NCI-H446 treated with DMSO at 0.1 percent for 48 hours (cell line): ENCODE results near the gene MYBL2.

Experiments used
- DNase-seq: peaks from one replicate; lab custom pipeline; 2025; lab: John Stamatoyannopoulos, UW

Gene MYBL2

DNA sequence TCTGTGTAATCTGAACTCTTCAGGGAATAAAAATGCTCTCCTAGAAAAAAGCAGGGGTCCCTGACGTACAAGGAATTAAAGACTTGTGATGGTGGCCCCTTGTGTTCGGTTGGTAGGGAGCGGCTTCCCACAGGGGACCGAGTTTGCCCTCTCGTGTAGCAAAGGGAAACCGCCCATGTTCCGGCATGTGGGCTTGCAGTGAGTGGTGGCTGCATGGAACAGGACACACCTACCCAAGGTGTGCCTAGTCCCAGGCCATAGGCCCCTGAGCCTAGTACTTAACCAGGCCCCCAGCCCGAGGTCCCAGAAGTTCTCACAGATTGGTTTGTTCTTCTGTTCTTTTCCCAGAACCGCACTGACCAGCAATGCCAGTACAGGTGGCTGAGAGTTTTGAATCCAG, 15.5 kb downstream of the MYBL2 start:
- no peak for DNase-seq

DNA sequence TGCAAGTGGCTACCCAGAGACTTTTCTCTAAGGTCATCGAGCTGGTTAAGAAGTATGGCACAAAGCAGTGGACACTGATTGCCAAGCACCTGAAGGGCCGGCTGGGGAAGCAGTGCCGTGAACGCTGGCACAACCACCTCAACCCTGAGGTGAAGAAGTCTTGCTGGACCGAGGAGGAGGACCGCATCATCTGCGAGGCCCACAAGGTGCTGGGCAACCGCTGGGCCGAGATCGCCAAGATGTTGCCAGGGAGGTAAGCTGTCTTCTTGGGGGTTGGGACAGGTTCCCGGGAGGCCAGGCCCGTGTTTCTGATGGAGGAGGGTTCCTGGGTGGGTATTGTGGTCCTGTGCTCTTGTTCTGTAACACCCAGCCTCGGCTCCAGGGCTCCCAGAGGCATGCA, 19.9 kb downstream of the MYBL2 start:
- no peak for DNase-seq

DNA sequence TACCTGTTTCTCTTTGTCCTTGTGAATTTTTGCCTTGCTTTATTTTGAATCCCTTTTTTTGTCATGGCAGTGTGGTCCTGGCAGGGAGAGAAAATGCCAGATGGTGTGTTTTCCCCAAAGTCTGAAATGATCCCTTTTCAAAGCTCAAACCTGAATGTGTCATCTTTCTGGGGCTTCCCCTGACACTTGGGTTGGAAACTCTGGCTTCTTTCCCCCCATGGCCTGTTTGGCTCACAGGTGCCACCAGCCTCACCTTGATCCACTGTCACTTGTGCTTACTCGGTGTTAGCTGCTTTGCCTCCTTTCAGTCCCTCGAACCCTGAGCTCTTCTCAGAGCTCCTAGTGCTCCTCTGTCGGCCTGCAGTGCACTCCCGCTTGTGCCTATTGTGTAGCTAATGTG, 22.3 kb downstream of the MYBL2 start:
- no peak for DNase-seq

DNA sequence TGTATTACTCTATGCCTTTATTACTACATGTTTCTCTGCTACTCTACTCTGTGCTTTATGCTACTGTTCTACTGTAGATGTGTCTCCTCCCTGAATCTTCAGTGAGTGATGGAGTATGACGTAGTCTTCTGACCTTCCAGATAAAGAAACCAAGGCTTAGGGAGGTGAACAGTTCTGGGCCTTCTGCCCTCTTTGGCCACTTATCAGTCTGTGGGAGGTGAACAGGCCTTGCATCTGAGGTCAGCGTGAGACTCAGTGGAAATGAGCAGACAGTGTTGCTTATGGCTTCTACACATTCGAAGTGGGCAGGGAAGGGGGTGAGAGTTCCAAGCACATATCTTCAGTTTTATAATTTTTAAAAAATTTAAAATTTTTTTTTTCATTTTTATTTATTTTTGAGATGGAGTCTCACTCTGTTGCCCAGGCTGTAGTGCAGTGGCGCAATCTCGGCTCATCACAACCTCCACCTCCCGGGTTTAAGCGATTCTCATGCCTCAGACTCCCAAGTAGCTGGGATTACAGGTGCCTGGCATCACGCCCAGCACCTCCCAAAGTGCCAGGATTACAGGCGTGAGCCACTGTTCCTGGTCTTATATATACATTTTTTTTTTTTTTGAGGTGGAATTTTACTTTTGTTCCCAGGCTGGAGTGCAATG, 24.2 kb downstream of the MYBL2 start:
- no peak for DNase-seq

DNA sequence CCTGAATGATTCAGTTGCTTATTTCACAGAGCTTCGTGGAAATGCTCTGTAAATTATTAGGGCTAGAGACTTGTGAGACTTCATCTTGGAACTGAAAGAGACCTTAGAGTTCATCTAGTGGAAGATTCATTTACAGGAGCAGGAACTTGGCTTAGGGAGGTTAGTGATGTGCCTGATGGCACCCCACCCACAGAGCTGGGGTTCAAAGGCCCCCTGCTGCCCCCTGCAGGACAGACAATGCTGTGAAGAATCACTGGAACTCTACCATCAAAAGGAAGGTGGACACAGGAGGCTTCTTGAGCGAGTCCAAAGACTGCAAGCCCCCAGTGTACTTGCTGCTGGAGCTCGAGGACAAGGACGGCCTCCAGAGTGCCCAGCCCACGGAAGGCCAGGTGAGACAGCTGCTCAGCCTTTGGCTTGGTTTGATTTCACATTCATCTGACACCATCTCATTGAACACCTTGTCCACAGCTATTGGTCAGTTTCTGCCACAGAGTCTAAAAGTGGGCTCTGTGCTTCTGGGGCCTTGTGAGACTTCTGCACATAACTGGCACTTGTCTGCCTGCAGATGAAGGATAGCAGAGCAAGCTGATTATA, 25.1 kb downstream of the MYBL2 start:
- DNase-seq, result no peak

DNA sequence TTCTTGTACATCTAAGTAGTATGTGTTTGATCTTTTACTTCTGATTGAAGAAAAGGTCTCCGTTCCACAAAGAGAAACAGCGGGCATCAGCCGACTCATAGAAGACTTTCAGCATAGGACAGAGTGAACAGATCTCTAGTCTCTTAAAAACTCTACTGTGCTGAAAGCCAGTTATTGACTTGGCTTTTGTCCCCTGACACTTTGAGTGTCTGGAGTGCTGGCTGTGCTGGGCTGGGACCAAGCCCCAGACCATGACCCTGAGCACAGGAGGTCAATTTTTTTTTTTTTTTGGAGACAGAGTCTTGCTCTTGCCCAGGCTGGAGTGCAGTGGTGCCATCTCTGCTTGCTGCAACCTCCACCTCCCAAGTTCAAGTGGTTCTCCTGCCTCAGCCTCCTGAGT, 27.8 kb downstream of the MYBL2 start:
- no peak for DNase-seq

DNA sequence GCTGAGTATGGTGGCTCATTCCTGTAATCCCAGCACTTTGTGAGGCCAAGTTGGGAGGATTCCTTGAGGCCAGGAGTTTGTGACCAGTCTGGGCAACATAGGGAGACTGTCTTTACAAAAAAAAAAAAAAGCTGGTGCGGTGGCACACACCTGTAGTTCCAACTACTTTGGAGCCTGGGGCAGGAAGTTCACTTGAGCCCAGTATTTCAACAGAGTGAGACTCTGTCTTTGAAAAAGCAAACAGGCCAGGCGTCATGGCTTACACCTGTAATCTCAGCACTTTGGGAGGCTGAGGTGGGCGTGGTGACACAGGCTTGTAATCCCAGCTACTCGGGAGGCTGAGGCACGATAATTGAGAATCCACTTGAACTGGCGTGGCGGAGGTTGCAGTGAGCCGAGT, 28.7 kb downstream of the MYBL2 start:
- no peak for DNase-seq

DNA sequence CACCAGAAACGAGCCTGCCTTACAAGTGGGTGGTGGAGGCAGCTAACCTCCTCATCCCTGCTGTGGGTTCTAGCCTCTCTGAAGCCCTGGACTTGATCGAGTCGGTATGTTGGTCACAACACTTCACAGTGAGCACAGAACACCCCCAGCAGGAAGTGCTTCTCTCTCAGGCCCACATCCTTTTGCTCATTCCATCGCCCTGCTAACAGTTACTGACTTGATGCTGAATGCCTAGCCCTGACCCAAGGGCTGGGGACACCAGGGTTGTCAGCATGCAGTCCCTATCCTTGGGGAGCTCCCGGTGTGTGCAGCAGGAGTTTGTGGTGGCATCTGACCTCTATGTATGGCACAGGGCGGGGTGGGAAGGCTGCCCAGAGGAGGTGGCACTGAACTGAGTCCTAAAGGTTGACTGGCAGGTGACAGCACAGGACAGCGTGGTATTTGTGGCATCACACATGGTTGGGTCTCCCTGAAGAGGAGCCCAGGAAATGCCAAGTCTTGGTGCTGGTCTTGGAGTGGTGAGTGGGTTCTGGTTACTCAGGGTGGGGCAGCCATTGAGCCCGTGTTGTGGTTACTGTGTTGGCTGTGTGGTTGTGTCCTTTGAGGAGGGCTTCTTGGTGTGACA, 33.1 kb downstream of the MYBL2 start:
- DNase-seq, result no peak

DNA sequence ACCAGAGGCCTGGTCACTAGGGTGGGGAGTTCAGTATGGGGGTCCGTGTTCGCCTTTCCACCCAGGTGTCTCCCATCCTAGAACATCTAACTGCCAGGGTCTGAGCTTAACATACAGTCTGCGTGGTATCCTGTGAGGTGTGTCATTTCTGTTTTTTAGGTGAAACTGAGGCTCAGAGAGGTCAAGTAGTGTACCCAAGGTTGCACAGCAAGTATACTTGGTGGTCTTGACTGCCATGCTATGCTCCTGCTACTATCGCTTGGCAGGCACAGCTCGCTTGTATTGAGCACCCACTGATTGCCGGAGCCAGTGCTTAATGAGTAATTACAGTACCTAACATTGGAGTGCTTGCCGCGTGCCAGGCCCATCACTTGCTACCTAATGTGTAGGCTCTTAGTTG, 33.7 kb downstream of the MYBL2 start:
- no peak for DNase-seq

DNA sequence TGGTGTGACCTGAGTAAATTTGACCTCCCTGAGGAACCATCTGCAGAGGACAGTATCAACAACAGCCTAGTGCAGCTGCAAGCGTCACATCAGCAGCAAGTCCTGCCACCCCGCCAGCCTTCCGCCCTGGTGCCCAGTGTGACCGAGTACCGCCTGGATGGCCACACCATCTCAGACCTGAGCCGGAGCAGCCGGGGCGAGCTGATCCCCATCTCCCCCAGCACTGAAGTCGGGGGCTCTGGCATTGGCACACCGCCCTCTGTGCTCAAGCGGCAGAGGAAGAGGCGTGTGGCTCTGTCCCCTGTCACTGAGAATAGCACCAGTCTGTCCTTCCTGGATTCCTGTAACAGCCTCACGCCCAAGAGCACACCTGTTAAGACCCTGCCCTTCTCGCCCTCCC, 35.6 kb downstream of the MYBL2 start:
- DNase-seq, result no peak

DNA sequence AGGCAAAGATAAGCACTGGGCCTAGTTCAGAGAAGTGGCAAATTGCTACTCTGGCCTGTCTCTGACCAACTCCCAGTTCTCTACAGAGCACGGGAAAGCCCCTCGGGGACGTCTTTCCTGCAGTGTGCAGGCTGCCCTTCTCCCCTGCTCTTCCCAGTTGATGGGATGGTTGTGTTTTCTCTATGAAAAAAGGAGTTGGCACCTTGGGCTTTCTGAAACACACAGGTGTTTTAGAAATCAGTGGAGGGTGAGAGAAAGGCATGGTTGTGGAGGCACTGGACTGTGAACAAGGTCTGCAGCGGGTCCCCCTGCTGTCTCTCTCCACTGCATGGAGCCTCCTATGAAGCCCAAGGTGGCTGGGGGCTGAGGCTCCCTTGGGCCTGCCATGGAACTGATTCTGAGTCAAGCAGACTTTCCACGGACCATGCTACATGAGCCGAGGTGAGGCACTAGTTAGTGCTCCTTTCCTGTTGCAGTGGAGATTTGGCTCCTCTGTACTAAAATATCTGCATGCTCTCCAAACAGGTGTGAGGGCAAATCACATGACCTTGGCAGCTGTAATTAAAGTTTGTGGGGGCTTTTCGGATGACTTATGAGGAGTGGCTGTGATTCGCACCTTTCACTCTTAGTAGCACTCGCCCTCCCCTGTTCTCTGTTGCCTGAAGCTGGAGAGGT, 43.6 kb downstream of the MYBL2 start:
- DNase-seq, result no peak

DNA sequence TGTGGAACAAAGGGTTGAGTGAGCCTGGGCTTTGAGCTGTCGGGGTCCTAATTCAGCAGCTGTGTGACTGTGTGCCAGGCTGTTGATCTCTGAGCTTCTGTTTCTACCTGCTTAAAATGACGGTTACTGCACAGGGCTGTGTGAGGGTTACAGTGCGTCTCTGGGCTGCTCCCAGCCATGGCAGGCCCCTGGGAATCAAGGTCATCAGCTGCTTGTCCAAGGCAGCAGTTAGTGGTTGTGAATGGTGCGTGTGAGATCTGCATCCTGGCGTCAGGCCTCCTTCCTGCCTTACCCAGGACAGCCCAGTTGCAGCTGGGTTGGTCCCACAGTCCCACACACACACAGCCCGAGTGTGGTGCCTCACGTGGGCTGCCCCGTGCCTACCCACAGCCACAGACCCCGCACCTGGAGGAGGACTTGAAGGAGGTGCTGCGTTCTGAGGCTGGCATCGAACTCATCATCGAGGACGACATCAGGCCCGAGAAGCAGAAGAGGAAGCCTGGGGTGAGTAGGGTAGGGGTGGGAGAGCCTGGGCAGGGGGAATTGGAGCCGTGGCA, 44.3 kb downstream of the MYBL2 start:
- no peak for DNase-seq

DNA sequence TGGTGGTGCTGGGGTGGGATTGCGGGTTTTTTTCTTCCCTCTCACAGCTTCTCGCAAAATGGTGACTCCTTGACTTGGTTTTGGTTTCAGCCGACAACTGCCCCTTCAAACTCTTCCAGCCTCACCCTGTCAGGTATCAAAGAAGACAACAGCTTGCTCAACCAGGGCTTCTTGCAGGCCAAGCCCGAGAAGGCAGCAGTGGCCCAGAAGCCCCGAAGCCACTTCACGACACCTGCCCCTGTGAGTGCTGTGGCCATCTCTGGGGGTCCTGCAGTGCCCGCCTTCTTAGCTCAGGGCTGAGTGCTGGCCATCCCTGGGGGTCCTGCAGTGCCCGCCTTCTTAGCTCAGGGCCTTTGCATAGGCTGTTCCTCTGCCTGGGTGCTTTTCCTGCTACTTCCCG, 48.1 kb downstream of the MYBL2 start:
- no peak for DNase-seq

DNA sequence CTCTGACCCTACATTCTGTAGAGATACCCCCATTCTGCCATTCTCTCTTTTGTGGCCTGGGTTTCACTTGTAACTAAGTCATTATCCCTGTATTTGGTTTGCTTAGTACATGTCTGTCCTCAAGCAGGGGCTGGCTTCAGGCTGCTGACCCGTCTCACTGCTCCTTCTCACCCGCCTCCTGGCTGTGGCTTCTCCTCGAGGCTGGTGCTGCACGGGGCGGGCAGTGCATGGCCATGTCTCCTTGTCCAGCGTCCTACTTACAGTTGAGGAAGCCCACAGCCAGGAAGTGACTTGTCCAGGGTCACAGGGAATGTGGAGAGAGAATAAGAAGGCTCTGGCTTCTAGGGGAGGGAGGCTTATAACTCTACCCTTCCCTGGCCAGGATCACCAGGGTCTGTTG, 48.6 kb downstream of the MYBL2 start:
- no peak for DNase-seq

DNA sequence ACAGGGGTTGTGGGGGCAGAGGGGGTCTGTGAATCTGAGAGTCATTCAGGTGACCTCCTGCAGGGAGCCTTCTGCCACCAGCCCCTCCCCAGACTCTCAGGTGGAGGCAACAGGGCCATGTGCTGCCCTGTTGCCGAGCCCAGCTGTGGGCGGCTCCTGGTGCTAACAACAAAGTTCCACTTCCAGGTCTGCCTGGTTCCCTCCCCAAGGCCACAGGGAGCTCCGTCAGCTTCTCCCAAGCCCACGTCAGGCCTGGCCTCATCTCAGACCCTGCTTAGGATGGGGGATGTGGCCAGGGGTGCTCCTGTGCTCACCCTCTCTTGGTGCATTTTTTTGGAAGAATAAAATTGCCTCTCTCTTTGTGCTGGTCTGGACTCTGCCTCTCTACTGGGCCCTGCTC, 49.2 kb downstream of the MYBL2 start:
- no peak for DNase-seq

DNA sequence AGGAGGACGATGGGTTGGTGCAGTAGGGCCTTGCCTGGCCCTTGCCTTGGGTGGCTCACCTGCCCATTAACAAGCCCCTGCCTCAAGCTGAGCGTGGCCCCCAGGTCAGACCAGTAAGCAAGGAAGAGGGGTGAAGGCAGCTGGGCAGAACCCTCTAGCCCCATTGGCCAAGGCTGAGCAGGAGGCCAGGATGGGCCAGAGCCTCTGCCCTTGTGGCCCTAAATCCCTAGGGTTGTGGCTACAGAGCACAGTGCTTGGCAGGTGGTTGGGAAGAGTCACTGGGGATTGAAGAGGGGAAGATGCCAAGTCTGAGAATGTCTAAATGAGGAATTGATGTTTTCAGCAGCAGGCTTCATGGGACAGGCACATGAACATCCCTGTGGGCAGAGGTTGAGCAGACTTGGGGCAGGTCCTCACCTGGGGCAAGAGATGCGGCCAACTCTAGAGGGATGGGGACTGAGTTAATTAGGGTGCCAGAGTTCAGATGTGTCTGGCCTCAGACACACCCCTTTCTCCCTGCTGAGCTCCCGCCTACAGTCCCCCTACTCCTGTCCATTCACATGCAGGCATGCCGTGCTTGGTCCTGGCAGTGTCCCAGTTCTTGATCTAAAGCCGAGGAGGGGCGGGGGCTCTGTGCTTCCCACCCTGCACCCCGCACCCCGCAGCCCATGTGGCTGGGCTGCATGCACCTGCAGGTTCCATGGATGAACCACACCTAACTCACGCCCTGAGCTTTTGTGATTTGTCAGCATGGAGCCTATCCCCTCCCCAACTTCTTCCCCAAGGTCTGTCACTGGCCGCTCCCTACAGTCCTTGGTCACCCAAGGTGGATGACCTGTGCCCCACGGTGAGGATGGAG, 50.1 kb downstream of the MYBL2 start:
- DNase-seq, result no peak

DNA sequence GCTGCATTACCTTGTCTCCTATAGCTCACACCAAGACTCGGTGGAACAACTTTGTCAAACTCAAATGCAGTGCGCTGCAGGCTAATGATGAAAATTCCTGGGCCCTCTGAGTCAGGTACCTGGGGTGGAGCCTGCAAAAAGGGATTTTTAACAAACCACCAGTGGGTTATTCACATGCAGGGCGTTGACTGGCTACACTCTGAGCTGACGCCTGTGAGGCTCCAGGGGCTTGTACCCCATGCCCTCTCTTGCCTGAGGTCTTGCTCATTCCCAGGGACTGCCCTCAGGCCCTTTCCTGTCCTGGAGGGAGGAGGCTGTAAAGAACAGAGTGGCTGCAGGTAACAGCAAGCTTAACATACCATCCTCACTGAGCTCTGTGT, 50.7 kb downstream of the MYBL2 start:
- no peak for DNase-seq

DNA sequence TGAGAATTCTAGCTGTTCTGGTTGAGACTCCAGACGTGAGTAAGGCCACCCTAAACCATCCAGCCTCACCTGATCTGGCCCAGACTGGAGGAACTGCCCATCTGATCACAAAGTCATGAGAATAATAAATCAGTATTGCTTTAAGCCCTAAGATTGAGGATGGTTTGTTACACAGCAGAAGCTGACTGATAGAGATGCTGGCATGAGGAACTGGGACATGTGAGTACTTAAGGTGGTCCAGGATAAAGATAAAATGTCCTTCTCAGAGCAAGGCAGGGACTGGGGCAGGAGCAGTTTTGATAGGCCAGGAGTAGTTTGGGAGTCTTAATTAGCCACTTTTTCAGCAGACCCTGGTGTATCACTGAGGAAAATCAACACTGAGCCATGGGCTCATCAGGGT, 53.1 kb downstream of the MYBL2 start:
- no peak for DNase-seq

DNA sequence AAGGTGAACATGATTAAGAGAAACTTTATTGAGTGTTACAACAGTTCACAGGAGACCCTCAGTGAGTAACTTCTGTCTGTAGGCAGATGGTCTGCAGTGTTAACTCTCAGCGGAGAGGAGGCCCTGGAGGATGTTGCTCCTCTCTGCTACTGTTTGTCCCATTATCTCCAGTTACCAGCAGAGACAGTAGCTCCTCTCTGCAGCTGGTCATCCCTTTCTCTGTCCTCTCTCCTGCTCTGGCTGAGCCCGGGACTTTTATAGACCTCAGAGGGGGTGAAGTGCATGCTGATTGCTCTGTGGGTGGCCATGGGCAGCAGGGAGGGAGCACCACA, 54.1 kb downstream of the MYBL2 start:
- DNase-seq, result no peak

DNA sequence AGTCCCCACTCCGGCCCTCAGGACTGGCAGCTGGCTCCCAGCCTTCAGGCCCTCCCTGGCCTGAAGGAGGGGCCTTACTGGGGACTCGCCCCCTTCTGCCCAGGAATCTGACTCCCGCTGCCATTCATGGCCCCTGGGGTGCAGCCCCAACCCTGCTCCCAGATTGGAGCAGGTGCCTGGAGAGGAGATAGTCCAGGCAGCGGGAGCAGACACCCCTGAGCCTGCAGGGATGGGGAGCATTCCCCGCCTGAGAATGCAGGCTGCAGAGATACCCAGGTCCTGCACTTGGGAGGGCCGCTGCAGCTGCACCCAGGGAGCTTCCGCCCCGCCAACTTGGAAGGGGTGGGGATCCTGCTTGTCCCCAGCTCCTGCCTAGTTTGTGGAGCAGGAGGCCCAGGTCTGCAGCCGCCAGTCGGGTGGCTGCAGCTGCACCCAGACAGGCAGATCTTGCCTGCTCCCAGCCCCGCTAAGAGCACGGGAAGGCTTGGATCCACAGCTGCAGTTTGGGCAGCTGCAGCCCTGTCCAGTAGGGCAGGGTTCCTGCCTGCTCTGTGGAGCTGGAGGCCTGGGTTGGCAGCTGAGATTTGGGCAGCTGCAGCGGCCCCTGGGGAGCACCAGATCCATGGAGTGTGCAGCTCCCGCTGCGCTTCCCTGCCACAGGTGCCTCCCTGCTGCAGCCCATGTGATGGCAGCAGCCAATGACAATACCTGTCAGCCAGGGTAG, 54.7 kb downstream of the MYBL2 start:
- DNase-seq, result no peak

DNA sequence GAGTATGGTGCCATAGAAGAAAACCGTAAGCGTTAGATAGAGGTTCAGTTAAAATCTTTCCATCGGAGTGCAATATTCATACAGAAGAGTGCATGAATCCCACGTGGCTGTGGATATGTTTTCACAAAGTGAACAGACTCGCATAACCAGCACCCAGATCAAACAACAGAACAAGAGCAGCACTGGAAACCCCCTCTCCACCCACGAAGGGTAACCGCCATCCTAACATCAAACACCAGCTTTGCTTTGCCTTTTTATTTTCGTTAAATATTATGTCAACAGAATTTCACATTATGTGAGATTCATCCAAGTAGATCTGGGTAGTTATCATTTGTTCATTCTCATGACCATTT, 55.2 kb downstream of the MYBL2 start:
- no peak for DNase-seq

DNA sequence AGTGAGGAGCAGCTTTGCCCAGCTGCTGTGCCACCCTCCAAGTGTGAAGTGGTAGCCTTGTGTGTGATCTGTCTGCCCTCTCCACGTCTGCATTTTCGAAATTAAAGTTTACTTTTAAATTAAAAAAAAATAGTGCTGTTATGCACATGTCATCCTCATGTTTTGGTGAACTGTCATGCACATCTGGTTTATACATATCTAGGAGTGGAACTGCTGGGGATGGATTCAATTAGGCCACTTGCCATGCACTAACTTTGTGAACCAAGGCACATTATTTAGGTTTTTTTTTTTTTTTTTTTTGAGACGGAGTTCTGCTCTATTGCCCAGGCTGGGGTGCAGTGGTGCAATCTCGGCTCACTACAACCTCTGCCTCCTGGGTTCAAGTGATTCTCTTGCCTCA, 56.3 kb downstream of the MYBL2 start:
- DNase-seq, result no peak
